ENCODE measurements around the gene DENND2D.

The DENND2D gene

GRCh38 chr1:111214884-111215283 lies 14.4 kb upstream of the DENND2D start (continued):
- TF ChIP-seq PATZ1 (CRISPR knock-in tag; IDR thresholded peaks at IDR 0.05; ENCODE audit: borderline replicate concordance): no peak
- no peak for TF ChIP-seq ZFP3 (CRISPR knock-in tag; IDR thresholded peaks at IDR 0.05)
- no peak for TF ChIP-seq ZC3H10 (CRISPR knock-in tag; IDR thresholded peaks at IDR 0.05)
- TF ChIP-seq ISL1 (CRISPR knock-in tag; IDR thresholded peaks at IDR 0.05): no peak
- TF ChIP-seq, protein P1, sequence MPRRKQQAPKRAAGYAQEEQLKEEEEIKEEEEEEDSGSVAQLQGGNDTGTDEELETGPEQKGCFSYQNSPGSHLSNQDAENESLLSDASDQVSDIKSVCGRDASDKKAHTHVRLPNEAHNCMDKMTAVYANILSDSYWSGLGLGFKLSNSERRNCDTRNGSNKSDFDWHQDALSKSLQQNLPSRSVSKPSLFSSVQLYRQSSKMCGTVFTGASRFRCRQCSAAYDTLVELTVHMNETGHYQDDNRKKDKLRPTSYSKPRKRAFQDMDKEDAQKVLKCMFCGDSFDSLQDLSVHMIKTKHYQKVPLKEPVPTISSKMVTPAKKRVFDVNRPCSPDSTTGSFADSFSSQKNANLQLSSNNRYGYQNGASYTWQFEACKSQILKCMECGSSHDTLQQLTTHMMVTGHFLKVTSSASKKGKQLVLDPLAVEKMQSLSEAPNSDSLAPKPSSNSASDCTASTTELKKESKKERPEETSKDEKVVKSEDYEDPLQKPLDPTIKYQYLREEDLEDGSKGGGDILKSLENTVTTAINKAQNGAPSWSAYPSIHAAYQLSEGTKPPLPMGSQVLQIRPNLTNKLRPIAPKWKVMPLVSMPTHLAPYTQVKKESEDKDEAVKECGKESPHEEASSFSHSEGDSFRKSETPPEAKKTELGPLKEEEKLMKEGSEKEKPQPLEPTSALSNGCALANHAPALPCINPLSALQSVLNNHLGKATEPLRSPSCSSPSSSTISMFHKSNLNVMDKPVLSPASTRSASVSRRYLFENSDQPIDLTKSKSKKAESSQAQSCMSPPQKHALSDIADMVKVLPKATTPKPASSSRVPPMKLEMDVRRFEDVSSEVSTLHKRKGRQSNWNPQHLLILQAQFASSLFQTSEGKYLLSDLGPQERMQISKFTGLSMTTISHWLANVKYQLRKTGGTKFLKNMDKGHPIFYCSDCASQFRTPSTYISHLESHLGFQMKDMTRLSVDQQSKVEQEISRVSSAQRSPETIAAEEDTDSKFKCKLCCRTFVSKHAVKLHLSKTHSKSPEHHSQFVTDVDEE (CRISPR knock-in tag; IDR thresholded peaks at IDR 0.05): no peak
- TF ChIP-seq, protein P2, sequence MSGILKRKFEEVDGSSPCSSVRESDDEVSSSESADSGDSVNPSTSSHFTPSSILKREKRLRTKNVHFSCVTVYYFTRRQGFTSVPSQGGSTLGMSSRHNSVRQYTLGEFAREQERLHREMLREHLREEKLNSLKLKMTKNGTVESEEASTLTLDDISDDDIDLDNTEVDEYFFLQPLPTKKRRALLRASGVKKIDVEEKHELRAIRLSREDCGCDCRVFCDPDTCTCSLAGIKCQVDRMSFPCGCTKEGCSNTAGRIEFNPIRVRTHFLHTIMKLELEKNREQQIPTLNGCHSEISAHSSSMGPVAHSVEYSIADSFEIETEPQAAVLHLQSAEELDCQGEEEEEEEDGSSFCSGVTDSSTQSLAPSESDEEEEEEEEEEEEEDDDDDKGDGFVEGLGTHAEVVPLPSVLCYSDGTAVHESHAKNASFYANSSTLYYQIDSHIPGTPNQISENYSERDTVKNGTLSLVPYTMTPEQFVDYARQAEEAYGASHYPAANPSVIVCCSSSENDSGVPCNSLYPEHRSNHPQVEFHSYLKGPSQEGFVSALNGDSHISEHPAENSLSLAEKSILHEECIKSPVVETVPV (CRISPR knock-in tag; IDR thresholded peaks at IDR 0.05): no peak

DNA sequence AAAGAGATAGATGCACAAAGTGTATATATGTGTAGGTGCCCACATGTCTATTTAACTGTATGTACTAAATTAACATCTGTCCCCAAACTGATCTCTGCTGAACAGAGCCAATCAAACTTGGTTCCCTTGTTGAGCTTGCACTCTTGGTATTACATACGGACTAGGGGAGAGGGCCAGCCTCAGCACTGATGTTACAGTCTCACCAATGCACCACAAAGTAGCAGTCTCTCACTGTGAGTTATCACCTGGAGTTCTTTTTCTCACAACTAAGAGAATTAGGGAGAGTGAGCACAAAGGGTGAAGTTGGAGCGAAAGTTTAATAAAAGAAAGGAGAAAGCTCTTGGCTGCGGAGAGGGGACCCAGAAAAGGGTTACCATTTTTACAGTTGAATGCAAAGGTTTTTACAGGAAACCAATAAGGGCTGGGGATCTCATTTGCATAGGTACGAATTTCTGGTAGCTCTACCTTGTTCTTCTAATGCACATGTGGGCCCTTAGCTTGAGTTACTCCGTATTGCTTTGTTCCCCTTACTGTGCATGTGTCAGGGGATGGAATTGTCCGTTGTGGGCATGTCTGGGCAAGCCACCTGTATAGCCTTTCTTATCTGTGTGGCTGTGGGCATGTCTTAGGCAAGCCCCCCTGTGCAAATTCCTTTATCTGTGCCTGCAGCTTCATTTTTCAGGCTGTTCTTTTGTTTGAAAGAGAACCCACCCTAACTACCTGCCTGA lies 13.8 kb upstream of the DENND2D start:
- TF ChIP-seq ESRRG (CRISPR knock-in tag; IDR thresholded peaks at IDR 0.05) (no peak), ISL1 (CRISPR knock-in tag; IDR thresholded peaks at IDR 0.05) (0 out of 2 replicates have a peak, but pooled peaks have one; percentile 6), PPARA (CRISPR knock-in tag; IDR thresholded peaks at IDR 0.05; ENCODE audit: borderline replicate concordance) (no peak)
- ATAC-seq: no peak

GRCh38 chr1:111213412-111213811 lies 13.0 kb upstream of the DENND2D start:
- TF ChIP-seq RARB (CRISPR knock-in tag; IDR thresholded peaks at IDR 0.05): no peak
- TF ChIP-seq ESRRG (CRISPR knock-in tag; IDR thresholded peaks at IDR 0.05): no peak
- TF ChIP-seq TCF4 (CRISPR knock-in tag; IDR thresholded peaks at IDR 0.05; ENCODE audit: borderline replicate concordance): no peak
- TF ChIP-seq CREB5 (CRISPR knock-in tag; IDR thresholded peaks at IDR 0.05; ENCODE audit: low read depth): no peak
- no peak for TF ChIP-seq ZFP3 (CRISPR knock-in tag; IDR thresholded peaks at IDR 0.05)
- TF ChIP-seq GLIS3 (CRISPR knock-in tag; IDR thresholded peaks at IDR 0.05): no peak
- no peak for TF ChIP-seq SNAI2 (CRISPR knock-in tag; IDR thresholded peaks at IDR 0.05)
- no peak for TF ChIP-seq CSDC2 (CRISPR knock-in tag; IDR thresholded peaks at IDR 0.05)
- no peak for TF ChIP-seq ARNTL (CRISPR knock-in tag; IDR thresholded peaks at IDR 0.05; ENCODE audit: borderline replicate concordance, low read depth)
- no peak for TF ChIP-seq PPARA (CRISPR knock-in tag; IDR thresholded peaks at IDR 0.05; ENCODE audit: borderline replicate concordance)
- ATAC-seq: no peak

GRCh38 chr1:111212634-111213335 lies 12.3 kb upstream of the DENND2D start:
- no peak for ATAC-seq
- TF ChIP-seq ZNF8 (CRISPR knock-in tag; IDR thresholded peaks at IDR 0.05) (no peak), SNAI2 (CRISPR knock-in tag; IDR thresholded peaks at IDR 0.05) (no peak), POU6F1 (CRISPR knock-in tag; IDR thresholded peaks at IDR 0.05; ENCODE audit: borderline replicate concordance, low read depth) (no peak), ZNF565 (CRISPR knock-in tag; conservative IDR thresholded peaks at IDR 0.05; ENCODE audit: low read depth) (no peak), GLIS3 (CRISPR knock-in tag; IDR thresholded peaks at IDR 0.05) (no peak), TCF4 (CRISPR knock-in tag; IDR thresholded peaks at IDR 0.05; ENCODE audit: borderline replicate concordance) (no peak)
